NT2/D1 (cell line): Measurements from ENCODE around the gene NCR3LG1.

Experiments used
- DNase-seq: peaks from one replicate; pipeline ENCODE4 v3.0.0-alpha.2; 2011; ENCODE audit warnings: low read depth, low spot score
- H3K27me3 ChIP-seq: 2 replicates; pipeline ENCODE4 v1.6.0; 2011; ENCODE audit warnings: mild to moderate bottlenecking; ENCODE audit not compliant: insufficient read length, insufficient read depth
- H3K36me3 ChIP-seq: 2 replicates; pipeline ENCODE4 v1.6.1; 2011; ENCODE audit warnings: mild to moderate bottlenecking, low read length, mixed read lengths; ENCODE audit not compliant: insufficient read depth, insufficient read length
- H3K4me1 ChIP-seq: 2 replicates; pipeline ENCODE4 v1.5.1; 2011; ENCODE audit not compliant: insufficient read depth, insufficient read length
- H3K4me3 ChIP-seq: 2 replicates; pipeline ENCODE4 v1.5.1; 2011; ENCODE audit warnings: low read depth; ENCODE audit not compliant: insufficient read length
- H3K9ac ChIP-seq: 2 replicates; pipeline ENCODE4 v1.6.0; 2011; ENCODE audit warnings: low read depth; ENCODE audit not compliant: insufficient read length
- H3K9me3 ChIP-seq: 2 replicates; pipeline ENCODE4 v1.5.1; 2011; ENCODE audit warnings: mild to moderate bottlenecking, low read length; ENCODE audit not compliant: insufficient read depth
- SUZ12 ChIP-seq: IDR thresholded peaks from 2 replicates; pipeline ENCODE4 v1.6.1; 2011; ENCODE audit not compliant: insufficient read length, insufficient read depth; ENCODE audit errors: extremely low read depth
- YY1 ChIP-seq: IDR thresholded peaks from 2 replicates; pipeline ENCODE4 v1.6.1; 2011; ENCODE audit not compliant: insufficient read length, insufficient read depth
- ZNF274 ChIP-seq: IDR thresholded peaks from 2 replicates; pipeline ENCODE4 v1.6.1; 2011; ENCODE audit warnings: mild to moderate bottlenecking, low read depth, low read length

The NCR3LG1 gene

GRCh38 chr11:17384002-17384511, 32.5 kb downstream of the NCR3LG1 start:
- H3K9ac ChIP-seq: no peak overlapping the region
- H3K4me1 ChIP-seq: peaks cover 12% of the 10 kb centered on the region
- peak; percentile 70 for DNase-seq
- H3K36me3 ChIP-seq: no peaks in the 10 kb centered on the region
- H3K4me3 ChIP-seq: no peak overlapping the region
- TF ChIP-seq YY1 (no peak), ZNF274 (no peak), SUZ12 (no peak)
- H3K27me3 ChIP-seq: peaks cover 32% of the 10 kb centered on the region
- H3K9me3 ChIP-seq: peaks cover 8% of the 10 kb centered on the region; the same call in 1 of the 2 replicates

GRCh38 chr11:17385492-17385891, 33.9 kb downstream of the NCR3LG1 start:
- Histone ChIP-seq H3K4me1 (peaks cover 17% of the 10 kb centered on the region), H3K27me3 (peaks cover 32% of the 10 kb centered on the region), H3K9me3 (no peaks in the 10 kb centered on the region; the same call in 1 of the 2 replicates), H3K4me3 (no peak overlapping the region), H3K9ac (no peak overlapping the region), H3K36me3 (no peaks in the 10 kb centered on the region)
- TF ChIP-seq YY1 (no peak), ZNF274 (no peak), SUZ12 (no peak)
- DNase-seq: no peak

GRCh38 chr11:17385926-17386325, 34.3 kb downstream of the NCR3LG1 start:
- no peak for DNase-seq
- TF ChIP-seq SUZ12: no peak
- TF ChIP-seq ZNF274: no peak
- no peak for TF ChIP-seq YY1
- H3K9ac ChIP-seq: no peak overlapping the region

GRCh38 chr11:17386331-17387084, 34.9 kb downstream of the NCR3LG1 start:
- Histone ChIP-seq H3K9me3 (no peaks in the 10 kb centered on the region; the same call in 1 of the 2 replicates), H3K4me1 (peaks cover 17% of the 10 kb centered on the region), H3K36me3 (no peaks in the 10 kb centered on the region), H3K9ac (no peak overlapping the region), H3K4me3 (no peak overlapping the region), H3K27me3 (peaks cover 42% of the 10 kb centered on the region)
- DNase-seq: no peak
- no peak for TF ChIP-seq ZNF274
- TF ChIP-seq SUZ12: no peak
- no peak for TF ChIP-seq YY1

More at GRCh38 chr11:17385926-17386325, 34.3 kb downstream of the NCR3LG1 start:
- Histone ChIP-seq H3K4me1 (peaks cover 17% of the 10 kb centered on the region), H3K4me3 (no peak overlapping the region), H3K27me3 (peaks cover 37% of the 10 kb centered on the region), H3K36me3 (no peaks in the 10 kb centered on the region), H3K9me3 (no peaks in the 10 kb centered on the region; the same call in 1 of the 2 replicates)

GRCh38 chr11:17387254-17387653, 35.7 kb downstream of the NCR3LG1 start:
- no peak overlapping the region for H3K9ac ChIP-seq
- DNase-seq: no peak
- H3K9me3 ChIP-seq: no peaks in the 10 kb centered on the region; the same call in 1 of the 2 replicates
- no peaks in the 10 kb centered on the region for H3K36me3 ChIP-seq
- H3K4me3 ChIP-seq: no peak overlapping the region
- H3K27me3 ChIP-seq: peaks cover 43% of the 10 kb centered on the region
- H3K4me1 ChIP-seq: peaks cover 17% of the 10 kb centered on the region
- TF ChIP-seq YY1: no peak
- no peak for TF ChIP-seq SUZ12
- no peak for TF ChIP-seq ZNF274

GRCh38 chr11:17387811-17388210, 36.2 kb downstream of the NCR3LG1 start:
- TF ChIP-seq ZNF274 (no peak), SUZ12 (no peak), YY1 (no peak)
- Histone ChIP-seq H3K9ac (no peak overlapping the region), H3K4me3 (no peak overlapping the region)

GRCh38 chr11:17388609-17389210, 37.1 kb downstream of the NCR3LG1 start, which contains the start of gene KCNJ11:
Gene KCNJ11 (minus strand): TSS chr11:17388659. CDS start chr11:17388091, 568 bp downstream.
- DNase-seq: no peak
- no peak for TF ChIP-seq YY1
- no peak for TF ChIP-seq ZNF274
- no peak for TF ChIP-seq SUZ12
- peak within 1 kb of the TSS; percentile 72 for H3K9ac ChIP-seq
- H3K4me3 ChIP-seq: peak within 1 kb of the TSS; percentile 42
- peaks cover 19% of the 10 kb centered on the region for H3K4me1 ChIP-seq
- no peaks in the 10 kb centered on the region; the same call in 1 of the 2 replicates for H3K9me3 ChIP-seq
- H3K36me3 ChIP-seq: no peaks in the 10 kb centered on the region
- peaks cover 31% of the 10 kb centered on the region for H3K27me3 ChIP-seq

More at GRCh38 chr11:17387811-17388210, 36.2 kb downstream of the NCR3LG1 start:
- Histone ChIP-seq H3K36me3 (no peaks in the 10 kb centered on the region), H3K4me1 (peaks cover 17% of the 10 kb centered on the region), H3K27me3 (peaks cover 38% of the 10 kb centered on the region), H3K9me3 (no peaks in the 10 kb centered on the region; the same call in 1 of the 2 replicates)
- DNase-seq: no peak
